GF-D8 (cell line): Measurements from ENCODE around the gene KCNQ5.

ENCODE experiments used
- DNase-seq: peaks from one replicate; lab custom pipeline; 2025; lab: John Stamatoyannopoulos, UW

Gene KCNQ5

GRCh38 chr6:73123632-73124329 lies 501.9 kb downstream of the KCNQ5 start:
- no peak for DNase-seq

DNA sequence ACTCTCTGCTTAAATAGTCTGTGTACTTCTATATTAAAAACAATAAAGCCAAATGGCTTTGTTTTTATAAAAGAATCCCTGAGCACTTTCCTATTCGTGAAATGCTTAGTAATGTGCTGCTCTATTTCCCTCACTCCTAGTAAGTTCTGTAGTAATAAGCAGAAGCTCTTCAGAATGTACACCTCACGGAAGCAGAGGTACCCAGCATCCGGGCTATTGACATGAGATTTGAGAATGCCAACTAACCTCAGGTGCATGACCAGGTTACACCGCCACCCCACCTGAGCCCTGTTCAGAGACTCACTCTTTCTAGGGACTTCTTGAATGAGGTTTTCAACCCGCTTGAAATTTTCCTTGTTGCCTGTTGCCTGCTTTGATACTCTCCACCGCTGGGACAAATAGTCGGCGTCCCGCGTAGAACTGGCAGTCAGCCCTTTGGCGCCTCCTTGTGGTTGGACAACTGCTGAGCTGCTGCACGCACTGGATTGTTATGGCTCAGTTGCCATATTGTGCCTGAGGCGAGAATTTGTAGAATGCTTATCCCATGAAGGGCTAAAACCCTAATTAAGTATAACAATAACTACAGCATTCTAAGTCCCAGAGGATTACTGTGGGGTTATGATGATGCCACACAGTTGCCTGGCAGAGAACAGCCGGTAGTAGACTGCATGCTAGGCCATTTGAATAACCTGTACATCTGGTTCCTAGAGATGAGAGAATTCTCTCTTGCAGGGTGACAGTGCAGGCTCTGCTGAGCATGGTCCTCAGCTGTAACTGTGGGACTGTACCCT lies 508.0 kb downstream of the KCNQ5 start:
- no peak for DNase-seq

DNA sequence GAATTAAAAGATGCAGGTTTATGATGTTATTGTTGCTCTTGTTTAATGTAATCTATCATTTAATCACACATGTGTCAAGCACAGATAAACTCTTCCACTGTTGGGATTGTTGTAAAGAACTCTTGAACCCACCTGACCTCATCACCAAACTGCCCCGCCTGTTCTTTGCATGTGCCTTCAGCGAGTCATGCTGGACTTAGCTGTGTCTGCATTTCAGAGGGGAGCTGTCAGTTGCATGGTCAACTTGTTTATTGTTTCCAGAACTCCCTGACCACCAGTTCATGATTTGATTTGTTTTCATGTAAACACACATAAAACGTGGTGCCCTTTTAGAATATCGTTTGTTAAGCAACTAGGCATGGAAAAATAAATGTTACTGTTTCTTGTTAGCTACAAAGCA lies 509.8 kb downstream of the KCNQ5 start:
- DNase-seq, result no peak

DNA sequence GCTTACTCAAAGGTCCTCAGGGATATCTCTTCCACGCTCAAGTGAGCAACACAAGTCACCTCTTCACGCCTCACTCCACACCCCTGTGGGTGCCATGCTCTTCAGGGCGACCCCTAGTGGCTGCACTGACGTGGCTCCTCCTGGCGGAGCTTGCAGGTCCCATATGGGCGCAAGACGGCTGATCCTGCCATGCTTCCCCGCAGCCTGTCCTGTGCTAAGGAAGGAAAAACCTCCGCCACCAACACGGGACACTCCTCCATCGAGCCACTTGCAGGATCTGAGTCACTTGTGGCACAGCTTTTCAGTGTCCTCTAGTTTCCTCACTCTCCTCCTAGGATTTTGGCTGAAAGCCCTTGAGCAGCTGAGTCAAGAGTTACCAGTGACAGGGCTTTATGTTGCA lies 512.7 kb downstream of the KCNQ5 start:
- DNase-seq, result no peak

DNA sequence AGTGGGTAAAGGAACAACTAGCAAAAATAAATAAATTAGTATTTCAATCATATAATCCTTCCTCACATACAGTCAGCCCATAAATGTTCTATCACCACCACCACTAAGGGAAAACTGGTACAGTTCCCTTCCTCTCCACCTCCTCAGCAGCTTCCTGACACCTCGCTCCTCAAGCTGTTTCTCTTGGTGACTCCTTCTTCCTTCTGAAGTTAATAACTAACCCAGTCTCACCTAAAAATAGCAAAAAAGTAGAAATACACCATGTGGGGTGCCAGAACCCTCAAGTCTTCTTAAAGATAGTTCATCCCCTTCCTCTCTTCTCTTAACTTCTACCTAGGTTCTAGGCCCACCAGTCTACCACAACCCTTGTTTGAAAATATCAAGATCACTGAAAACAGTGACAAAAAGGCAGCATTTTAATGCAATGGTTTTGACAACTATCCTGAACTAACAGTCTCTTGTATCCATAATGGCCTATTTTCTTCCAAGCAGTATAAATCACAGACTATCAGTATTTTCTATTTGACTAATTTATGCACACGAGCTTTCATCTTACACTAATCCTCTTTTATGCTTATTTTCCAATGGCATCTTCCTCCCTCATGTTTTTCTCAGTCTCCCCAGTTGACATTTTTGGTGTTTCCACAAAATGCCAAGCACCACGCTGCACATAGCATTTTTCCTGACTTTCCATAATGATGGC lies 518.0 kb downstream of the KCNQ5 start:
- DNase-seq, result no peak

DNA sequence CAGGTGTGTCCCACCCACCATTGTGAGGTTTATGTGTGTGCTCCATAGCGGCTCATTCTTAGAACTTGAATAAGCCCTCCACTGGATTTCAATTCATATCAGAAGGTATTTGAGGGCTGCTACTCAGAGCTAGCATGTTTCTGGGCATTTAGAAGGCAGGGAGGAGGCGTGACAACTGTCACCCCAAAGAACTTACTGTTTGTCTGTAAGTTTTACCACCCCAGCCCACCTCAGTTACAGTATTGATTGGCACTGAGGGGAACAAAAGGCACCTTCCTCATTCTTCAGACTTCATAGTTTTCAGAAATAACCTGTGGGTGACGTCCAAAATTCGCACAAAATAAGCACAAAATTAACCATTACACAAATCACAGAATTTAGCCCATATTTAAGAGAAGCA lies 521.7 kb downstream of the KCNQ5 start:
- no peak for DNase-seq

- DNase-seq, result no peak
Measured at GRCh38 chr6:73144516-73144915, 522.7 kb downstream of the KCNQ5 start.

DNA sequence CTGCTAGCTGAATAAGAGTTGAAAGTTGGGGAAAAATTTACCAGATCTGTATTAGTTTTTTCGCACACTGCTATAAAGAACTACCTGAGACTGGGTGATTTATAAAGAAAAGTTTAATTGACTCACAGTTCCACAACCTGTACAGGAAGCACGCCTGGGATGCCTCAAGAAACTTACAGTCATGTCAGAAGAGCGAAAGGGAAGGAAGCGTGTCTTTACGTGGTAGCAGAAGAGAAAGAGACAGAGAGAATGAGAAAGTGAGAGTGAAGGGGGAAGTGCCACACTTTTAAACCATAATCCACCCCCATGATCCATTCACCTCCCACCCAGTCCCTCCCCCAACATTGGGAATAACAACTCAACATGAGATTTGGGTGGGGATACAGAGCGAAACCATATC lies 523.8 kb downstream of the KCNQ5 start:
- no peak for DNase-seq

DNA sequence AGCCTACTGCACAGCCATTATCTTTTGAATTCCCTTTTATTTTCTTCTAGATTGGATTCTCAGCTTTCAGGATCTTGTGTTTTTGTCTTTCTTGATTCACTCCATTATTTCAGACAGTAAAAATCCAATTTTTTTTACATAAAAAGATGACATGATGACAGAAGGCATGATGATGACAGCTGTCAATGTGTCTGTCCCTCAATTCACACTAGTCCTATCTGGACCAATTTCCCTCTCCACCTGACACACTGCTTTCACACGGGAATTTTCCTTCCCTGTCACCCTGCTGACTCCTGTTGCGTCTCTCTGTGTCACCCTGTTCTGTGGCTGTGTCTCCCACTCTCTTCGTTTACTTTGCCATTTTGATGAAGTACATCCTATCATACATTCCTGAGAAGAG lies 529.9 kb downstream of the KCNQ5 start:
- no peak for DNase-seq

DNA sequence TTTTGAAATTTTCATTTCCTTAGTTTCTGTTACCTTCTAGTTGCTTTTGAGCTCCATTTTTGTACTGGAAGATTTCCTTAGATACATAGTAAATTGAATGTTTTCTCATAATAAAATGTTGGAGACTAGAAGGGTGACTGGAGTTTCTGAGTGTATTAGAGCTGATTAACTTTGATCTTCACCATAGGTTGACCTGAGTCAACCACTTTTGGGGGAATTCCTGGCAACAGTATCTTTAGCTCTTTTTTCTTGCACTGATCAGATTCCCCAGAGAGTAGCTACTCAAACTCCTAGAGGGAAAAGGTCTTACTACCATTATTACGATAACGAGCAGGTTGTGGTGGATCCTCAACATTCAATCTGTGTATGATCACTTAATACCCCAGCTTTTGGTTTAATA lies 530.7 kb downstream of the KCNQ5 start:
- no peak for DNase-seq

GRCh38 chr6:73152966-73153757 lies 531.3 kb downstream of the KCNQ5 start:
- DNase-seq, result no peak

- DNase-seq, result no peak
Measured at GRCh38 chr6:73156793-73157767, 535.2 kb downstream of the KCNQ5 start.

DNA sequence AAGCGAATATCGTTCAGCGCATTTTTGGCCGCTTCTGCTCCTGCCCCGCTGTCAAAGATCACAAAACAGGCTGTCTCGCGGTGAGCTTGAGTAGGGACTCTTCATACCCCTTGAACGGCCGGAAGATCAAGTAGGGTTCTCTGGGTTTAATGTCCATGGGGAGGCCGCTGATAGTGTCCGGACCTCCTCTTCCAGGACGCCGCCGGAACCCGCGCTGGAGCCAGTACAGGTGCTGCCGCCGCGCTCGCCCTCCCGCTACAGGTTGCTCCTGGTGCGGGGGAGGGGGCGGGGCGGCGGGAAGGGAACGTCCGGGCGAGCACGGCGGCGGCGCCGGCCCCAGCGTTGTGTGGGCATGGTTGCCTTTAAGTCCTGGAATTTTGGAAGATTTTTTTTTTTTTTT lies 536.0 kb downstream of the KCNQ5 start:
- no peak for DNase-seq

GRCh38 chr6:73169111-73169510 lies 547.2 kb downstream of the KCNQ5 start:
- no peak for DNase-seq

DNA sequence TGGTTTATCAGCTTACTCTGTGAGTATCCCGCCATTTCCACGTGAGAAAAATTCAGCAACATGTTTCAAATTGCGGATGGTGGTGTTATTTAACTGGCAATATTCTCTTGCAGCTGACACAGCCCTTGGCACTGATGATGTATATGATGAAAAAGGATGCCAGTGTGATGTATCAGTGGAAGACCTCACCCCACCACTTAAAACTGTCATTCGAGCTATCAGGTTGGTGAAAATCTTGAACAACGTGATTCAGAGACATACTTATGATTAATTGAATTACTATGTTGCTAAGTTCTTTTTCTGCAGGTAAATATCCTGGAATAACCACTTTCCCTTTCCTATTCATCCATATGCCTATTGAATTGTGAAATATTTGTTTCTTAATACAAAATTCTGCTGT lies 547.8 kb downstream of the KCNQ5 start:
- DNase-seq, result no peak

DNA sequence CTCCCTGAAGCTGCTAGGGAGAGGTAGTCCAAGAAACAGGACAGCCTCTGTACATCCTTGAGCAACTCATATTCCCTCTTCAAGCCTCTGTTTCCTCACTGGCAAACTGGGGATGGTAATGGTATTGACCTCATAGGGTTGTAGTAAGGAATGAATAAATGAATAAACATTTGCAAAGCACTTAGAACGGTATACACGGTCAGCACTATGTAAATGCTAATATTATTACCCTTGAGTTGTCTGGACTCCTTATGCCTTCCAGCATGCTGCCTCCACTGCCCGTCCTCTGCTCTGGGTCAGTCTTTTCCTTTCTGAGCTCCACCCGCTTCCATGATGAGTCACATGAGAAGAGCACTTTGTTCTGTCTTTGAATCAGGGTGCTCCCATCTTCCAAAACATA lies 552.8 kb downstream of the KCNQ5 start:
- no peak for DNase-seq

DNA sequence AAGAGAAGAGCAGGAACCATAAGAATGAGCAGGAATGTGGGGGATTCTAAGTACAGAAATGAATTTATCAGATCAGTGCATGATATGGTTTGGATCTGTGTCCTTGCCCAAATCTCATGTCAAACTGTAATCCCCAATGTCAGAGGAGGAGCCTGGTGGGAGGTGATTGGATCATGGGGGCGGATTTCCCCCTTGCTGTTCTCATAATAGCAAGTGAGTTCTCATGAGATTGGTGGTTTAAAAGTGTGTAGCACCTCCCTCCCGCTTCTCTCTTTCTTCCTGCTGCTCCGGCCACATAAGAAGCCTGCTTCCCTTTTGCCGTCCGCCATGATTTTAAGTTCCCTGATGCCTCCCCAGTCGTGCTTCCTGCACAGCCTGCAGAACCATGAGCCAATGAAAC lies 554.2 kb downstream of the KCNQ5 start:
- no peak for DNase-seq

GRCh38 chr6:73177221-73177944 lies 555.5 kb downstream of the KCNQ5 start:
- no peak for DNase-seq

DNA sequence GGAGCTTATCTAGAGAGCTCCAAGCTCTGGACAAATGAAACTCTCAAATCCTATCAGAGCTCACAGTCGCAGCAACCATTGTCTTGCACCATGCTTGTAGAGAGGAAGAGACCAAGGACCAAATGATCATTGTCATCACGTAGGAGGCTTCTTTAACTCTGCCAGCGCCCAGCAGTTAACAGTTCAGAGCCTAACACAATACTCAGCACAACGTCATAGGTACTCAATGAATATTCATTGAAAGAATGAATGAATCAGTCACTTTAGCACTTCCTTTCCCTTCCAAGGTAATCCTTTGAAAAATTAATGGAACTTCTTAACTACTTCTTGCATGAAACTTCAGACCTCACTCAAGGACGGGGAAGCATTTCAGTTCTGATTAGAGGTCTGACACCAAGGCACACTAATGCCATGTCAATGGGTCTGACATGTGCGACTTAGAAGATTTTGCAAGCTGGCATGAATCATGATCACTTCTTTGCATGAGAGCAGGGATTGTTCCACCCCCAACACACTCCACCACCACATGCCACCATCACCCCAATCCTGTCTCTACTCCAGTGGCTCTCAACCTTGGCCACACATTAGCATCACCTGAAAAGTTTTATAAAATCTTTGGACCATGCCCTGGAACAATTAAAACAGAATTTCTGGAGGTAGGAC lies 558.3 kb downstream of the KCNQ5 start:
- DNase-seq, result no peak
